ENCODE measurements around the gene RABGAP1L.

Gene RABGAP1L

GRCh38 chr1:174197088-174197487, 37.8 kb downstream of the RABGAP1L start:
- no peak for DNase-seq (ENCODE audit: low read depth in 2 of 2)

GRCh38 chr1:174197547-174197946, 38.2 kb downstream of the RABGAP1L start:
- DNase-seq (ENCODE audit: low read depth in 2 of 2), result no peak

- no peak for DNase-seq (ENCODE audit: low read depth in 2 of 2)
Measured at GRCh38 chr1:174198202-174198601, 38.9 kb downstream of the RABGAP1L start.

GRCh38 chr1:174200746-174201145, 41.4 kb downstream of the RABGAP1L start:
- DNase-seq (ENCODE audit: low read depth in 2 of 2), result no peak

- DNase-seq (ENCODE audit: low read depth in 2 of 2), result no peak
Measured at GRCh38 chr1:174204697-174205308, 45.5 kb downstream of the RABGAP1L start.

GRCh38 chr1:174206148-174206836, 47.0 kb downstream of the RABGAP1L start:
- DNase-seq (ENCODE audit: low read depth in 2 of 2), result no peak

- no peak for DNase-seq (ENCODE audit: low read depth in 2 of 2)
Measured at GRCh38 chr1:174209347-174210187, 50.2 kb downstream of the RABGAP1L start.

- DNase-seq (ENCODE audit: low read depth in 2 of 2), result no peak
Measured at GRCh38 chr1:174211486-174211885, 52.2 kb downstream of the RABGAP1L start.

- no peak for DNase-seq (ENCODE audit: low read depth in 2 of 2)
Measured at GRCh38 chr1:174215766-174216165, 56.4 kb downstream of the RABGAP1L start.

- DNase-seq (ENCODE audit: low read depth in 2 of 2), result no peak
Measured at GRCh38 chr1:174217248-174217647, 57.9 kb downstream of the RABGAP1L start.

- no peak for DNase-seq (ENCODE audit: low read depth in 2 of 2)
Measured at GRCh38 chr1:174217787-174218574, 58.7 kb downstream of the RABGAP1L start.

GRCh38 chr1:174218983-174219382, 59.7 kb downstream of the RABGAP1L start:
- no peak for DNase-seq (ENCODE audit: low read depth in 2 of 2)

- DNase-seq (ENCODE audit: low read depth in 2 of 2), result no peak
Measured at GRCh38 chr1:174219606-174220370, 60.5 kb downstream of the RABGAP1L start.

- no peak for DNase-seq (ENCODE audit: low read depth in 2 of 2)
Measured at GRCh38 chr1:174221681-174222080, 62.4 kb downstream of the RABGAP1L start.

GRCh38 chr1:174222166-174222949, 63.0 kb downstream of the RABGAP1L start:
- DNase-seq (ENCODE audit: low read depth in 2 of 2), result no peak

GRCh38 chr1:174224641-174225040, 65.3 kb downstream of the RABGAP1L start:
- no peak for DNase-seq (ENCODE audit: low read depth in 2 of 2)

- DNase-seq (ENCODE audit: low read depth in 2 of 2), result no peak
Measured at GRCh38 chr1:174225499-174226204, 66.3 kb downstream of the RABGAP1L start.

- DNase-seq (ENCODE audit: low read depth in 2 of 2), result no peak
Measured at GRCh38 chr1:174230399-174230798, 71.1 kb downstream of the RABGAP1L start.

GRCh38 chr1:174232761-174233160, 73.4 kb downstream of the RABGAP1L start:
- no peak for DNase-seq (ENCODE audit: low read depth in 2 of 2)

All from stimulated activated CD8-positive, alpha-beta memory T cell treated with anti-CD3 and anti-CD28 coated beads, Interleukin-2, amount 100 ng/mL, for 48 hours (primary cell).